Omental fat pad (tissue), 4 donors: Measurements from ENCODE around the gene TTC39A. TPM values are rescaled to one million over a fixed set of nuclear protein-coding genes. Genes with fewer than 3 reads are reported as not detected.

Experiments used
- ATAC-seq: fragments of 150-250 bp; one replicate; pipeline ENCODE4 v1.9.1; 2016; ENCODE audit warnings: mild to moderate bottlenecking, moderate library complexity; ENCODE audit not compliant: low FRiP score
- DNase-seq: peaks from one replicate; pipeline ENCODE4 v3.0.0-alpha.2; 2019; ENCODE audit warnings: low spot score
- total RNA-seq, 4 donors: library from RNA; depleted of rRNA; stranded (reverse); fragments of >200 nt; gene quantifications; one replicate each; pipeline ENCODE4 v1.1.0, GENCODE V29; 2016
- TF ChIP-seq, protein P1 (sequence below), 3 donors: fragments of 450-650 bp; IDR thresholded peaks; one replicate each; pipeline ENCODE4 v1.5.1; 2016 to 2017; ENCODE audit warnings: antibody characterized with exemption in 3 of 3, mild to moderate bottlenecking in 3 of 3, moderate library complexity in 2 of 3

TTC39A gene
- total RNA-seq, 4 donors from 2014 or later = 0.56 to 2.4 (median 1.7) TPM

DNA sequence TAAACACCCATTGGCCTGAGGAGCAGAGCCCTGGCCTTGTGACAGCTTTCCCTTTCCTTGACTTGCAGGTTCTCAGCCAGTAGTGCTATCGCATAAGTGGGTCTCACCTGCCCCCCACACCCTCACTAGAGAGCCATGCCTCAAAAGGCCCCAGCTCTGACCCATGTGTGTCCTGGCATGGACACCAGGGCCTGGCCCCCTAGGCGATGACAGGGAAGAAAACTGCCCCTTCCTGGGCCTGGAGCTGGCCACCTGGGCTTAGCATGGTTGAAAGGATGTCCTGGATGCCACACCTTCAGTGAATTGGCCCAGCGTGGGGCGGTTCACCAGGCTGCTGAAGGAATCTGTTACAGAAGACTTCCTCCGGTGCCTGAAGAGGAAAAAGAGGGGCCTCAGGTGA is 18.5 kb downstream of the TTC39A start:
- TF ChIP-seq, protein P1, sequence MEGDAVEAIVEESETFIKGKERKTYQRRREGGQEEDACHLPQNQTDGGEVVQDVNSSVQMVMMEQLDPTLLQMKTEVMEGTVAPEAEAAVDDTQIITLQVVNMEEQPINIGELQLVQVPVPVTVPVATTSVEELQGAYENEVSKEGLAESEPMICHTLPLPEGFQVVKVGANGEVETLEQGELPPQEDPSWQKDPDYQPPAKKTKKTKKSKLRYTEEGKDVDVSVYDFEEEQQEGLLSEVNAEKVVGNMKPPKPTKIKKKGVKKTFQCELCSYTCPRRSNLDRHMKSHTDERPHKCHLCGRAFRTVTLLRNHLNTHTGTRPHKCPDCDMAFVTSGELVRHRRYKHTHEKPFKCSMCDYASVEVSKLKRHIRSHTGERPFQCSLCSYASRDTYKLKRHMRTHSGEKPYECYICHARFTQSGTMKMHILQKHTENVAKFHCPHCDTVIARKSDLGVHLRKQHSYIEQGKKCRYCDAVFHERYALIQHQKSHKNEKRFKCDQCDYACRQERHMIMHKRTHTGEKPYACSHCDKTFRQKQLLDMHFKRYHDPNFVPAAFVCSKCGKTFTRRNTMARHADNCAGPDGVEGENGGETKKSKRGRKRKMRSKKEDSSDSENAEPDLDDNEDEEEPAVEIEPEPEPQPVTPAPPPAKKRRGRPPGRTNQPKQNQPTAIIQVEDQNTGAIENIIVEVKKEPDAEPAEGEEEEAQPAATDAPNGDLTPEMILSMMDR (IDR thresholded peaks at IDR 0.05) = no peak
- ATAC-seq (no peak), DNase-seq (no peak)

DNA sequence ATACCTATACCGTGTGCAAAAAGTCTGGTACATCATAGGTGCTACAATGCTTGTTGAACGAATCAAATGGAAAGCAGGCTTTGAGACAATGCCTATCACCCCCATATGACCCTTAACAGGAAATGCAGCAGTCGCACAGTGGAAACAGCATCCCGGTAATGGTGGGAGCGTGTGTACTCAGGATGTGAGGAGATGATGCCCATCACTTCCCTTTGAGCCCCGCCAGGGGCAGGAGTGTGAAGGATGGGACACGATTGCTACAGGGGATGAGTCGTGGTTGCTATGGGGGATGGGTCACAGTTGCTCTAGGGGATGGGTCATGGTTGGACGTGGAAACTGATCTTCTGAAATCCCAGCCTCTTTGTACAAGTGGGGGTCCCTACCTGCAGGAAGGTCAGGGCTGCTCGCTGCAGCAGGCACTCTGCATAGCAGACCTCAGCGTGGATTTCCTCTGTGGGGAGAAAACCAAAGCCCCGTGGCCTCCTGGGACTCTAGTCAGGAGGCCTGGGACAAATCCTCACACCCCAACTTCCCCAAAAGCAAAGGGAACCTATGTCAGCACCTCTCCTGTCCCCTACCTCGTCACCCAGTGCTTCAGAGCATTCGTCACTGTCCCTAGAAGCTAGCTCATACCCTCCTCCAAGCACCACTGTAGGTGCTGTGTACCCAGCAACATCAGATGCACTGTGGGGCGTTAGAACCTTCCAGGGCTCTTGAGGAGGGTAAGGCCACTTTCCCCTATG is 19.3 kb downstream of the TTC39A start:
- ATAC-seq = no peak
- DNase-seq = no peak
- TF ChIP-seq, protein P1 (IDR thresholded peaks at IDR 0.05) = no peak

DNA sequence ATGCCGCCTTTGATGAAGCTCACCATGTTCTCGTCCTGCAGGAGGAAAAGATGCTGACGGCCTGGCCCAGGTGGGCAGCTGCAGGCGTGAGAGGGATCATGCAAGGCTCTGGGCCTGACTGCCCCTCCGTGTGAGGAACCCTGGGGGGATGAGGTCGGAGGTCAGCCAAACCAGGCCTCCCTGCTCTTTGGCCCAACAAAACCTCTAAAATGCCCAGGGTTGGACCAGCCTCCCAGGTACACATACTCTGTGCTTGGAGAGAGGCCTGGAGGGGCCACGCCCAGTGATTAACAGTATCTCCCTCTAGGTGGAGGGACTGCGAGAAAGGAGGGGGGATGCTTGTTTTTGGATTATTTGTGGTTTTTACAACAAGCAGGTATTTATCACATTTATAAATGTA is 21.1 kb downstream of the TTC39A start:
- no peak for ATAC-seq
- no peak for DNase-seq
- TF ChIP-seq, protein P1 (IDR thresholded peaks at IDR 0.05) = no peak

DNA sequence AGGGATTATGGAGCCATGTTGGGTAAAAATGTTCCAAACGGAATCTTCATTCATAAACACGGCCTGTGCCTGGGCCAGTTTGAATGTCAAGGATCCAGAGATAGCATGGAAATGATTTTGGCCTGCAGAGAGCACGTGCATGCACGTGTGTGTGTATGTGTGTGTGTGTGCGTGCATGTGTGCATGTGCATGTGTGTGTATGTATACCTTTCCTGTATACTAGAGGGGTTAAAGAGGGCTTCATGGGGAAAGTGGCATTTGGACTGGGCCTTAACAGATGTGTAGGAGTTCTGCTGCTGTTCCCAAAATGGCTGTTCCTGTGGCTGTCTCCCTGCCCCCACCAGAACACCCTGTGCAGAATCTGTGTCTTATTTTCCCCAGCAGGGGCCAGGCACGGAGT is 21.7 kb downstream of the TTC39A start:
- ATAC-seq (no peak), DNase-seq (no peak)
- TF ChIP-seq, protein P1 (IDR thresholded peaks at IDR 0.05) = no peak

DNA sequence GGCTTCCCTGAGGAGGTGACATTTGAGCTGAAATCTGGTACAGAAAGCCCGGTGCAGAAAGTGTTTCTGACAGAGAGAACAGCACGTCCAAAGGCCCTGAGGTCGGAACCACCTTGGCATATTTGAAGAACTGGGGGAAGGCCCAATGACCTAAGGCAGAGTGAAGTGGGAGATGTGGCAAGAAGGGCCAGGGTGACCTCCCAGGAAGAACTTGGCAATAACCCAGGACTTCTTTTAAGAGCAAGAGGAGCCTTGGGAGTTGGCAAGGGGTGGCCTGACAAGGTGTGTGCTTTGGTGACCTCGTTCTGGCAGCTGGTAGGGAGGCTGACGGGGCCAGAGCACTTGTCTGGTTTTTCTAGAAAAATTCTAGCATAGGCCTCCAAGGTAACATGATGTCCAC is 23.4 kb downstream of the TTC39A start:
- DNase-seq = no peak
- TF ChIP-seq, protein P1 (IDR thresholded peaks at IDR 0.05) = no peak
- ATAC-seq = no peak

DNA sequence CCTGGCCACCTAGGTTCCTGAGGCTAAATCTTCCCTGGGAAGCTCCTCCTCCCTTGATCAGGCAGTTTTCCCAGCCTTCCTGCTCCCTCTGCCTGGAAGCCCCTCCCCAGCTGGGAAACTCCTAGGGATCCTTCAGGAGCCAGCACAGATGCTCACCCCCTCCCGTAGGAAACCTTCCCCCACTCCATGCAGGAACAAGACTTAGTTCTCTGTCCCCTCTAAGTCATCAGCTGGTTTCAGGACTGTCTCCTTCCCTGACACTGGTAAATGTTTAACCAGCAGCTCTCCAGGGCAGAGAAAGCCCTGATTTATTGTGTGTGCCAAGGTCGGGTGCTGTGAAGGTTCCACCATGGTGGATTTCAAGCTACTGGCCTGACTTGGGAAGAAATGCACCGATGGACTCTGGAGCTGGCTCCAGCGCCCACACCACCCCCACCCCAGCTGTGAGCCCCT is 25.0 kb downstream of the TTC39A start:
- TF ChIP-seq, protein P1 (IDR thresholded peaks at IDR 0.05) = no peak
- no peak for ATAC-seq
- DNase-seq = no peak

DNA sequence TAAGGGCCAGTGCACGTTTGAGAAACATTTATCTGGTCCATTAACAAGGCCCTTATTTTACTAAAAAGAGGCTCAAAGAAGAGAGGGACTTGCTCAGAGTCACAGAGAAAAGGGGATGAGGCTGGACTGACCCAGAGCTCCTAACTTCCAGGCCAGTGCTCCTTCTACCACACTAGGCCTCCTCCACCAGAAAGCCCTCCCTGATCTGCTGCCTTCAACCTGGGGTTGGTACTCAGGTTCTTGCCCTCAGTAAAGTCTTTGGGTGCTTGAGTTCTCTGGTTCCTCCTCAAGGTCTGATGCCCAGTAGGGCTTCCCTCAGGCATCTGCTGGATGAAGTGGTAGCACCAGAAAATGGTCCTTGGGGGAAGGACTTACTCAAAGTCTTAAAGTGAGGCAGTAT is 26.0 kb downstream of the TTC39A start:
- ATAC-seq = no peak
- TF ChIP-seq, protein P1 (IDR thresholded peaks at IDR 0.05) = no peak
- no peak for DNase-seq
